Esophagus squamous epithelium (tissue), 4 donors: ENCODE measurements around the gene ALG1.
"Not testable (repeated sequence)": the region's sequence is repeated elsewhere in the genome, so short reads cannot be mapped to it uniquely, and the experiment has no call there.

Experiments
- POLR2A ChIP-seq, 4 donors: fragments of 450-650 bp; IDR thresholded peaks; one replicate each; pipeline ENCODE4 v1.6.1; 2017; ENCODE audit warnings: antibody characterized with exemption in 4 of 4, mild to moderate bottlenecking in 4 of 4, moderate library complexity in 3 of 4
- TF ChIP-seq, protein P1 (sequence below), 6 experiments: fragments of 450-650 bp in 4 of 6; fragments of 200-600 bp in 2 of 6; sonication (generic) in 2 of 6; IDR thresholded peaks; one replicate each; pipeline ENCODE4 v1.5.1; 2016 to 2019; ENCODE audit warnings: antibody characterized with exemption in 6 of 6, mild to moderate bottlenecking in 4 of 6, moderate library complexity in 4 of 6

GRCh38 chr16:5097061-5097469 is 25.4 kb downstream of the ALG1 start:
- TF ChIP-seq, protein P1, sequence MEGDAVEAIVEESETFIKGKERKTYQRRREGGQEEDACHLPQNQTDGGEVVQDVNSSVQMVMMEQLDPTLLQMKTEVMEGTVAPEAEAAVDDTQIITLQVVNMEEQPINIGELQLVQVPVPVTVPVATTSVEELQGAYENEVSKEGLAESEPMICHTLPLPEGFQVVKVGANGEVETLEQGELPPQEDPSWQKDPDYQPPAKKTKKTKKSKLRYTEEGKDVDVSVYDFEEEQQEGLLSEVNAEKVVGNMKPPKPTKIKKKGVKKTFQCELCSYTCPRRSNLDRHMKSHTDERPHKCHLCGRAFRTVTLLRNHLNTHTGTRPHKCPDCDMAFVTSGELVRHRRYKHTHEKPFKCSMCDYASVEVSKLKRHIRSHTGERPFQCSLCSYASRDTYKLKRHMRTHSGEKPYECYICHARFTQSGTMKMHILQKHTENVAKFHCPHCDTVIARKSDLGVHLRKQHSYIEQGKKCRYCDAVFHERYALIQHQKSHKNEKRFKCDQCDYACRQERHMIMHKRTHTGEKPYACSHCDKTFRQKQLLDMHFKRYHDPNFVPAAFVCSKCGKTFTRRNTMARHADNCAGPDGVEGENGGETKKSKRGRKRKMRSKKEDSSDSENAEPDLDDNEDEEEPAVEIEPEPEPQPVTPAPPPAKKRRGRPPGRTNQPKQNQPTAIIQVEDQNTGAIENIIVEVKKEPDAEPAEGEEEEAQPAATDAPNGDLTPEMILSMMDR (IDR thresholded peaks at IDR 0.05): not testable (repeated sequence)
- TF ChIP-seq POLR2A (IDR thresholded peaks at IDR 0.05): not testable (repeated sequence)
